ENCODE data around the gene KCNH1. TPM values are rescaled to one million over a fixed set of nuclear protein-coding genes. Genes with fewer than 3 reads are reported as not detected.

Gene KCNH1
- total and polyA plus RNA-seq, 4 donors, result not detected

DNA sequence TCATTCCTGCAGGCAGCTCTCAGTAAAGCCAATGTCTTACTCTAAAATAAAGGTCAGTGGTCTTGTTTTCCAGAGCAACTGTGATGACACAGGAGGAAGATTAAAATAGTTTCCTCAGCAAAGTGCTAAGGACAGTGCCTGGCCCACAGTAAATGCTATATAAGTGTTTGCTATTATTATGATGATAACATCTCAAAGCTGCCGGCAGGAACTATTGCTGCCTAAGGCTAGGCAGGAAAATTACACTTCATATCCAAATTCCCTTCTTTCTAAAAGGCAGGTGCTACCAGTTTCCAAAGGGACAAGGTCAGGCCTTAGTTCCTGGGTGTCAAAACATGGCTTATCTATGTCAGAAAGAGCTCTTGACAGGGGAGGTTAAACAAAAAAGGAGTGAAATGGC lies 403.9 kb downstream of the KCNH1 start:
- H3K4me3 ChIP-seq (ENCODE audit: low read depth in 1 of 3, low read length in 3 of 3), result no peak overlapping the region
- DNase-seq (ENCODE audit: low spot score), result no peak
- TF ChIP-seq, protein P1, sequence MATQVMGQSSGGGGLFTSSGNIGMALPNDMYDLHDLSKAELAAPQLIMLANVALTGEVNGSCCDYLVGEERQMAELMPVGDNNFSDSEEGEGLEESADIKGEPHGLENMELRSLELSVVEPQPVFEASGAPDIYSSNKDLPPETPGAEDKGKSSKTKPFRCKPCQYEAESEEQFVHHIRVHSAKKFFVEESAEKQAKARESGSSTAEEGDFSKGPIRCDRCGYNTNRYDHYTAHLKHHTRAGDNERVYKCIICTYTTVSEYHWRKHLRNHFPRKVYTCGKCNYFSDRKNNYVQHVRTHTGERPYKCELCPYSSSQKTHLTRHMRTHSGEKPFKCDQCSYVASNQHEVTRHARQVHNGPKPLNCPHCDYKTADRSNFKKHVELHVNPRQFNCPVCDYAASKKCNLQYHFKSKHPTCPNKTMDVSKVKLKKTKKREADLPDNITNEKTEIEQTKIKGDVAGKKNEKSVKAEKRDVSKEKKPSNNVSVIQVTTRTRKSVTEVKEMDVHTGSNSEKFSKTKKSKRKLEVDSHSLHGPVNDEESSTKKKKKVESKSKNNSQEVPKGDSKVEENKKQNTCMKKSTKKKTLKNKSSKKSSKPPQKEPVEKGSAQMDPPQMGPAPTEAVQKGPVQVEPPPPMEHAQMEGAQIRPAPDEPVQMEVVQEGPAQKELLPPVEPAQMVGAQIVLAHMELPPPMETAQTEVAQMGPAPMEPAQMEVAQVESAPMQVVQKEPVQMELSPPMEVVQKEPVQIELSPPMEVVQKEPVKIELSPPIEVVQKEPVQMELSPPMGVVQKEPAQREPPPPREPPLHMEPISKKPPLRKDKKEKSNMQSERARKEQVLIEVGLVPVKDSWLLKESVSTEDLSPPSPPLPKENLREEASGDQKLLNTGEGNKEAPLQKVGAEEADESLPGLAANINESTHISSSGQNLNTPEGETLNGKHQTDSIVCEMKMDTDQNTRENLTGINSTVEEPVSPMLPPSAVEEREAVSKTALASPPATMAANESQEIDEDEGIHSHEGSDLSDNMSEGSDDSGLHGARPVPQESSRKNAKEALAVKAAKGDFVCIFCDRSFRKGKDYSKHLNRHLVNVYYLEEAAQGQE (IDR thresholded peaks at IDR 0.05), result no peak
- TF ChIP-seq, protein P2, sequence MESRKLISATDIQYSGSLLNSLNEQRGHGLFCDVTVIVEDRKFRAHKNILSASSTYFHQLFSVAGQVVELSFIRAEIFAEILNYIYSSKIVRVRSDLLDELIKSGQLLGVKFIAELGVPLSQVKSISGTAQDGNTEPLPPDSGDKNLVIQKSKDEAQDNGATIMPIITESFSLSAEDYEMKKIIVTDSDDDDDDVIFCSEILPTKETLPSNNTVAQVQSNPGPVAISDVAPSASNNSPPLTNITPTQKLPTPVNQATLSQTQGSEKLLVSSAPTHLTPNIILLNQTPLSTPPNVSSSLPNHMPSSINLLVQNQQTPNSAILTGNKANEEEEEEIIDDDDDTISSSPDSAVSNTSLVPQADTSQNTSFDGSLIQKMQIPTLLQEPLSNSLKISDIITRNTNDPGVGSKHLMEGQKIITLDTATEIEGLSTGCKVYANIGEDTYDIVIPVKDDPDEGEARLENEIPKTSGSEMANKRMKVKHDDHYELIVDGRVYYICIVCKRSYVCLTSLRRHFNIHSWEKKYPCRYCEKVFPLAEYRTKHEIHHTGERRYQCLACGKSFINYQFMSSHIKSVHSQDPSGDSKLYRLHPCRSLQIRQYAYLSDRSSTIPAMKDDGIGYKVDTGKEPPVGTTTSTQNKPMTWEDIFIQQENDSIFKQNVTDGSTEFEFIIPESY (IDR thresholded peaks at IDR 0.05), result no peak
- peaks cover 1 to 10% (median 4%) of the 10 kb centered on the region in 4 donors for H3K4me1 ChIP-seq (ENCODE audit: control insufficient read depth in 4 of 4, insufficient read depth in 4 of 4, low read length in 3 of 4)
- H3K9ac ChIP-seq (ENCODE audit: low read depth in 1 of 2, low read length in 2 of 2), result no peak overlapping the region
- H3K27me3 ChIP-seq (ENCODE audit: control insufficient read depth in 4 of 4, insufficient read depth in 4 of 4, low read length in 3 of 4), result no peaks in the 10 kb centered on the region
- H3K9me3 ChIP-seq (ENCODE audit: control insufficient read depth in 4 of 4, low read length in 3 of 4), result no peaks in the 10 kb centered on the region
- 64% methylated on average over 1 of the region's 1 CpG for WGBS
- no peak overlapping the region for H3K27ac ChIP-seq (ENCODE audit: low read depth in 1 of 2, low read length in 2 of 2)
- no peaks in the 10 kb centered on the region for H3K36me3 ChIP-seq (ENCODE audit: control insufficient read depth in 4 of 4, insufficient read depth in 3 of 4, low read depth in 1 of 4, low read length in 3 of 4)

DNA sequence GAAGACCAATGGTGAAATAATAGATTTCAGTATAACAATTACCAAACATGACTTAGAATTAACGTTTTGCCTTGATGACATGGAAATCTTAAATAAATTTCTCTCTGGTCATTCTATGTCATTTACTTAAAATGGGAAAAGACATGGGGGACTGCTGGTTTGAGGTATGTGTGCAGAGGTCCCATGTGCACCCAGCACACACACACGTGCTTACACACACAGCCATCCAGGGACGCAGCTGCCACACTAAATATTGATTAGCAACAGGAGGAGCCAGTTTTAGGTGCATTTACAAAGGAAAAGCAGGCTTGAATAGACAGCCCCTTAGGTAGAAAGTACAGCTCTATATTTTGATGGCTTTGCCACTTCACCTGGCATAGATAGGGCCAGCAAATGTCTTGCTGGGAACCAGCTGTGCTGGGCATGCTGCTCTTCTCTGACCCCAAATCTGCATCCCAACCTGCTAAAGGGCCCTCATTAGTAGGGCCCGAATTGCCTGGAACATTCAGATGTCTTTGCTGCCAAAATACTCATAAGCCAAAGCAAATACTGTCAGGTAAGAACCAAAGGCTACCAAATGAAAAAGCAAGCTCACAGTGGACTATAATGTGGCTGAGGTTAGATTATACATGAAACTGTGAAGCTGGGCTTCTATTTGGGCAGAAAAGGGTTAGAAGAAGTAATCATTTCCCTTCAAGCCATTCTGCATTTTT lies 405.4 kb downstream of the KCNH1 start:
- 42% methylated on average over 4 of the region's 4 CpGs for WGBS
- Histone ChIP-seq H3K4me3 (ENCODE audit: low read depth in 1 of 3, low read length in 3 of 3) (no peak overlapping the region), H3K9ac (ENCODE audit: low read depth in 1 of 2, low read length in 2 of 2) (no peak overlapping the region), H3K27me3 (ENCODE audit: control insufficient read depth in 4 of 4, insufficient read depth in 4 of 4, low read length in 3 of 4) (no peaks in the 10 kb centered on the region), H3K9me3 (ENCODE audit: control insufficient read depth in 4 of 4, low read length in 3 of 4) (no peaks in the 10 kb centered on the region), H3K27ac (ENCODE audit: low read depth in 1 of 2, low read length in 2 of 2) (no peak overlapping the region), H3K36me3 (ENCODE audit: control insufficient read depth in 4 of 4, insufficient read depth in 3 of 4, low read depth in 1 of 4, low read length in 3 of 4) (no peaks in the 10 kb centered on the region), H3K4me1 (ENCODE audit: control insufficient read depth in 4 of 4, insufficient read depth in 4 of 4, low read length in 3 of 4) (peaks cover 1 to 10% (median 4%) of the 10 kb centered on the region in 4 donors)
- DNase-seq (ENCODE audit: low spot score), result no peak
- no peak for TF ChIP-seq HNF4A (conservative IDR thresholded peaks at IDR 0.05)
- TF ChIP-seq FOXA1 (IDR thresholded peaks at IDR 0.05), result no peak
- no peak for TF ChIP-seq FOXA2 (IDR thresholded peaks at IDR 0.05)

DNA sequence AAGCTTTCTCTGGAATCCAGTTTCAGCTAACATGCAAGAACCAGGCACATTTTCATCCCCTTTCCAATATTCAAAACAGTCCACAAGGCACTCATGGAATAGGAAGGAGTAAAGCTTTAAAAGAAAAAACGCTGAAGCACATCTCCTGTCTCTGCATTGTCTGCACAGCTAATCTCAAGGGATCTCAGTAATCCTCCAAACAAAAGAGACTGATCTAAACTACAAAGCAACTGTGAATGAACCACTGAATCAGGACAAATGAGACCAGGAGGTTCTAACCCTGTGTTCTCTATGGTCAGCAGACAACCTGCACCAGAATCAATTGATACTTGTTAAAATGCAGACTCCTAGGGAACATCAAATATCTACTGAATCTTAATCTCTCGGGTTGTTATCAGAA lies 406.2 kb downstream of the KCNH1 start:
- H3K27me3 ChIP-seq (ENCODE audit: control insufficient read depth in 4 of 4, insufficient read depth in 4 of 4, low read length in 3 of 4), result no peaks in the 10 kb centered on the region
- no peak overlapping the region for H3K27ac ChIP-seq (ENCODE audit: low read depth in 1 of 2, low read length in 2 of 2)
- peaks cover 1 to 10% (median 4%) of the 10 kb centered on the region in 4 donors for H3K4me1 ChIP-seq (ENCODE audit: control insufficient read depth in 4 of 4, insufficient read depth in 4 of 4, low read length in 3 of 4)
- no peak for DNase-seq (ENCODE audit: low spot score)
- no peaks in the 10 kb centered on the region for H3K36me3 ChIP-seq (ENCODE audit: control insufficient read depth in 4 of 4, insufficient read depth in 3 of 4, low read depth in 1 of 4, low read length in 3 of 4)
- H3K9ac ChIP-seq (ENCODE audit: low read depth in 1 of 2, low read length in 2 of 2), result no peak overlapping the region
- 56% methylated on average over 2 of the region's 2 CpGs for WGBS
- no peak overlapping the region for H3K4me3 ChIP-seq (ENCODE audit: low read depth in 1 of 3, low read length in 3 of 3)
- no peak for TF ChIP-seq GABPA (IDR thresholded peaks at IDR 0.05 in 1 of 2, conservative IDR thresholded peaks at IDR 0.05 in 1 of 2)
- H3K9me3 ChIP-seq (ENCODE audit: control insufficient read depth in 4 of 4, low read length in 3 of 4), result no peaks in the 10 kb centered on the region
